ENCODE measurements around the gene RAD18.
A peak's percentile ranks its signal among the peaks of the same experiment; 100 is the strongest.

RAD18 gene

GRCh38 chr3:8962226-8962861, 928 bp downstream of the RAD18 start:
- peak overlapping the region; percentile 72 for H3K9ac ChIP-seq (ENCODE audit: low read length)
- peak overlapping the region; percentile 91 for H3K4me2 ChIP-seq (ENCODE audit: low read length)
- H3F3A ChIP-seq (ENCODE audit: insufficient read depth, low read length) = no peaks in the 10 kb centered on the region
- peak overlapping the region; percentile 80 for H3K4me3 ChIP-seq (ENCODE audit: low read depth, low read length, poor library complexity, severe bottlenecking)
- no peak overlapping the region for H3K27ac ChIP-seq (ENCODE audit: low read depth, low read length, poor library complexity, severe bottlenecking)
- no peaks in the 10 kb centered on the region for H3K9me3 ChIP-seq (ENCODE audit: low read length)
- peaks cover 45% of the 10 kb centered on the region for H3K4me1 ChIP-seq (ENCODE audit: insufficient read depth, low read length, severe bottlenecking)
- TF ChIP-seq CTCF (IDR thresholded peaks at IDR 0.05; ENCODE audit: low read length) (no peak), EZH2 (IDR thresholded peaks at IDR 0.05; ENCODE audit: borderline replicate concordance, low read length) (no peak)
- H3K36me3 ChIP-seq (ENCODE audit: insufficient read depth, low read length) = peaks cover 20% of the 10 kb centered on the region; the same call in 1 of the 2 replicates
- no peaks in the 10 kb centered on the region for H3K27me3 ChIP-seq (ENCODE audit: insufficient read depth, low read length)
- H2AFZ ChIP-seq (ENCODE audit: low read length) = no peak overlapping the region
- H3K79me2 ChIP-seq (ENCODE audit: insufficient read depth, low read length) = peaks cover 36% of the 10 kb centered on the region
- no peaks in the 10 kb centered on the region for H4K20me1 ChIP-seq (ENCODE audit: insufficient read depth, low read length)
- H3K9me2 ChIP-seq (ENCODE audit: low read depth, low read length) = no peaks in the 10 kb centered on the region

- Histone ChIP-seq H3K36me3 (ENCODE audit: insufficient read depth, low read length) (peaks cover 27% of the 10 kb centered on the region; the same call in 1 of the 2 replicates), H2AFZ (ENCODE audit: low read length) (no peak overlapping the region), H3K79me2 (ENCODE audit: insufficient read depth, low read length) (peaks cover 45% of the 10 kb centered on the region), H3K9me2 (ENCODE audit: low read depth, low read length) (no peaks in the 10 kb centered on the region), H3K4me2 (ENCODE audit: low read length) (peak overlapping the region; percentile 32), H3K9me3 (ENCODE audit: low read length) (no peaks in the 10 kb centered on the region), H3K27ac (ENCODE audit: low read depth, low read length, poor library complexity, severe bottlenecking) (peak overlapping the region; percentile 26), H3K4me3 (ENCODE audit: low read depth, low read length, poor library complexity, severe bottlenecking) (peak overlapping the region; percentile 11), H3F3A (ENCODE audit: insufficient read depth, low read length) (no peaks in the 10 kb centered on the region), H3K9ac (ENCODE audit: low read length) (no peak overlapping the region), H3K4me1 (ENCODE audit: insufficient read depth, low read length, severe bottlenecking) (peaks cover 59% of the 10 kb centered on the region), H4K20me1 (ENCODE audit: insufficient read depth, low read length) (no peaks in the 10 kb centered on the region), H3K27me3 (ENCODE audit: insufficient read depth, low read length) (no peaks in the 10 kb centered on the region)
- TF ChIP-seq CTCF (IDR thresholded peaks at IDR 0.05; ENCODE audit: low read length) = no peak
- no peak for TF ChIP-seq EZH2 (IDR thresholded peaks at IDR 0.05; ENCODE audit: borderline replicate concordance, low read length)
Observed at GRCh38 chr3:8959668-8960067, 3.6 kb downstream of the RAD18 start.

- Histone ChIP-seq H3K27me3 (ENCODE audit: insufficient read depth, low read length) (no peaks in the 10 kb centered on the region), H3F3A (ENCODE audit: insufficient read depth, low read length) (no peaks in the 10 kb centered on the region), H4K20me1 (ENCODE audit: insufficient read depth, low read length) (no peaks in the 10 kb centered on the region), H3K4me2 (ENCODE audit: low read length) (peak overlapping the region; percentile 18; the same call in 1 of the 2 replicates), H3K27ac (ENCODE audit: low read depth, low read length, poor library complexity, severe bottlenecking) (peak overlapping the region; percentile 36), H3K79me2 (ENCODE audit: insufficient read depth, low read length) (peaks cover 46% of the 10 kb centered on the region), H3K4me3 (ENCODE audit: low read depth, low read length, poor library complexity, severe bottlenecking) (no peak overlapping the region), H3K9me2 (ENCODE audit: low read depth, low read length) (no peaks in the 10 kb centered on the region), H3K9ac (ENCODE audit: low read length) (no peak overlapping the region; the same call in 1 of the 2 replicates), H3K9me3 (ENCODE audit: low read length) (no peaks in the 10 kb centered on the region), H2AFZ (ENCODE audit: low read length) (no peak overlapping the region), H3K4me1 (ENCODE audit: insufficient read depth, low read length, severe bottlenecking) (peaks cover 33% of the 10 kb centered on the region), H3K36me3 (ENCODE audit: insufficient read depth, low read length) (peaks cover 30% of the 10 kb centered on the region)
- TF ChIP-seq EZH2 (IDR thresholded peaks at IDR 0.05; ENCODE audit: borderline replicate concordance, low read length) (no peak), CTCF (IDR thresholded peaks at IDR 0.05; ENCODE audit: low read length) (no peak)
Observed at GRCh38 chr3:8954938-8955763, 8.1 kb downstream of the RAD18 start.

Data from OCI-LY1 (cell line).